ENCODE results near the gene MRPL43. TPM values are rescaled to one million over a fixed set of nuclear protein-coding genes. Genes with fewer than 3 reads are reported as not detected.

MRPL43 gene
- total and polyA plus RNA-seq, 9 of the 15 experiments (the other 6 are each of a cell fraction or from before 2014, with no cell fraction given) = 15.1 to 63.7 (median 37.2) TPM

- TF ChIP-seq, protein P1, sequence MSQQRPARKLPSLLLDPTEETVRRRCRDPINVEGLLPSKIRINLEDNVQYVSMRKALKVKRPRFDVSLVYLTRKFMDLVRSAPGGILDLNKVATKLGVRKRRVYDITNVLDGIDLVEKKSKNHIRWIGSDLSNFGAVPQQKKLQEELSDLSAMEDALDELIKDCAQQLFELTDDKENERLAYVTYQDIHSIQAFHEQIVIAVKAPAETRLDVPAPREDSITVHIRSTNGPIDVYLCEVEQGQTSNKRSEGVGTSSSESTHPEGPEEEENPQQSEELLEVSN (IDR thresholded peaks at IDR 0.05; ENCODE audit: borderline replicate concordance in 1 of 2, extremely low read depth in 1 of 2, insufficient read depth in 1 of 2, insufficient read length in 1 of 2, low read depth in 1 of 2, low read length in 1 of 2, poor library complexity in 1 of 2, severe bottlenecking in 1 of 2) = peak; percentile 21 to 60
- no peak for TF ChIP-seq GATAD2A (IDR thresholded peaks at IDR 0.05)
- TF ChIP-seq CTCFL (IDR thresholded peaks at IDR 0.05; ENCODE audit: borderline replicate concordance, insufficient read depth, low read depth, low read length, poor library complexity, severe bottlenecking) = peak; percentile 83
- TF ChIP-seq E4F1 (CRISPR knock-in tag; IDR thresholded peaks at IDR 0.05; ENCODE audit: borderline replicate concordance) = no peak
- TF ChIP-seq SP2 (IDR thresholded peaks at IDR 0.05; ENCODE audit: extremely low read depth, low read depth, low read length, poor library complexity, severe bottlenecking) = no peak
- TF ChIP-seq PHF8 (IDR thresholded peaks at IDR 0.05; ENCODE audit: borderline replicate concordance, low read length) = peak; percentile 43; the same call in 1 of the 2 replicates
- no peak for TF ChIP-seq KHSRP (IDR thresholded peaks at IDR 0.05)
- no peak for TF ChIP-seq SAFB2 (IDR thresholded peaks at IDR 0.05; ENCODE audit: borderline replicate concordance, low read depth, low read length, severe bottlenecking)
- peak; percentile 38; the same call in 1 of the 2 replicates for TF ChIP-seq RBFOX2 (IDR thresholded peaks at IDR 0.05; ENCODE audit: low read depth, low read length)
- TF ChIP-seq, protein P2, sequence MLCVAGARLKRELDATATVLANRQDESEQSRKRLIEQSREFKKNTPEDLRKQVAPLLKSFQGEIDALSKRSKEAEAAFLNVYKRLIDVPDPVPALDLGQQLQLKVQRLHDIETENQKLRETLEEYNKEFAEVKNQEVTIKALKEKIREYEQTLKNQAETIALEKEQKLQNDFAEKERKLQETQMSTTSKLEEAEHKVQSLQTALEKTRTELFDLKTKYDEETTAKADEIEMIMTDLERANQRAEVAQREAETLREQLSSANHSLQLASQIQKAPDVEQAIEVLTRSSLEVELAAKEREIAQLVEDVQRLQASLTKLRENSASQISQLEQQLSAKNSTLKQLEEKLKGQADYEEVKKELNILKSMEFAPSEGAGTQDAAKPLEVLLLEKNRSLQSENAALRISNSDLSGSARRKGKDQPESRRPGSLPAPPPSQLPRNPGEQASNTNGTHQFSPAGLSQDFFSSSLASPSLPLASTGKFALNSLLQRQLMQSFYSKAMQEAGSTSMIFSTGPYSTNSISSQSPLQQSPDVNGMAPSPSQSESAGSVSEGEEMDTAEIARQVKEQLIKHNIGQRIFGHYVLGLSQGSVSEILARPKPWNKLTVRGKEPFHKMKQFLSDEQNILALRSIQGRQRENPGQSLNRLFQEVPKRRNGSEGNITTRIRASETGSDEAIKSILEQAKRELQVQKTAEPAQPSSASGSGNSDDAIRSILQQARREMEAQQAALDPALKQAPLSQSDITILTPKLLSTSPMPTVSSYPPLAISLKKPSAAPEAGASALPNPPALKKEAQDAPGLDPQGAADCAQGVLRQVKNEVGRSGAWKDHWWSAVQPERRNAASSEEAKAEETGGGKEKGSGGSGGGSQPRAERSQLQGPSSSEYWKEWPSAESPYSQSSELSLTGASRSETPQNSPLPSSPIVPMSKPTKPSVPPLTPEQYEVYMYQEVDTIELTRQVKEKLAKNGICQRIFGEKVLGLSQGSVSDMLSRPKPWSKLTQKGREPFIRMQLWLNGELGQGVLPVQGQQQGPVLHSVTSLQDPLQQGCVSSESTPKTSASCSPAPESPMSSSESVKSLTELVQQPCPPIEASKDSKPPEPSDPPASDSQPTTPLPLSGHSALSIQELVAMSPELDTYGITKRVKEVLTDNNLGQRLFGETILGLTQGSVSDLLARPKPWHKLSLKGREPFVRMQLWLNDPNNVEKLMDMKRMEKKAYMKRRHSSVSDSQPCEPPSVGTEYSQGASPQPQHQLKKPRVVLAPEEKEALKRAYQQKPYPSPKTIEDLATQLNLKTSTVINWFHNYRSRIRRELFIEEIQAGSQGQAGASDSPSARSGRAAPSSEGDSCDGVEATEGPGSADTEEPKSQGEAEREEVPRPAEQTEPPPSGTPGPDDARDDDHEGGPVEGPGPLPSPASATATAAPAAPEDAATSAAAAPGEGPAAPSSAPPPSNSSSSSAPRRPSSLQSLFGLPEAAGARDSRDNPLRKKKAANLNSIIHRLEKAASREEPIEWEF (CRISPR knock-in tag; IDR thresholded peaks at IDR 0.05) = no peak
- TF ChIP-seq FOXJ2 (tag; IDR thresholded peaks at IDR 0.05) = no peak
- TF ChIP-seq SMC3 (conservative IDR thresholded peaks at IDR 0.05; ENCODE audit: insufficient read depth, low read depth, low read length) = 0 out of 2 replicates have a peak, but pooled peaks have one; percentile 41
- no peak for TF ChIP-seq SRSF9 (IDR thresholded peaks at IDR 0.05; ENCODE audit: borderline replicate concordance, low read depth, low read length)
- no peak for TF ChIP-seq ADNP (tag; IDR thresholded peaks at IDR 0.05)
These were observed 17.9 kb downstream of the MRPL43 start, which contains the start of gene SEMA4G (continued) for GRCh38 chr10:100969187-100970075.
